ENCODE measurements around the gene CD300E.

CD300E gene

GRCh38 chr17:74612046-74612445 is 11.5 kb downstream of the CD300E start:
- H3K4me3 ChIP-seq (ENCODE audit: low read depth, low read length) = no peak overlapping the region
- DNase-seq (ENCODE audit: low read depth, low spot score) = no peak
- TF ChIP-seq CTCF (IDR thresholded peaks at IDR 0.05; ENCODE audit: low read depth, low read length) = no peak
- in situ Hi-C loops (cut with HindIII; ENCODE audit: low sequenced_read_pairs) = no loop called here

- no peak for TF ChIP-seq CTCF (IDR thresholded peaks at IDR 0.05; ENCODE audit: low read depth, low read length)
- in situ Hi-C loops (cut with HindIII; ENCODE audit: low sequenced_read_pairs) = no loop called here
- DNase-seq (ENCODE audit: low read depth, low spot score) = no peak
Observed at GRCh38 chr17:74610108-74610507, 13.4 kb downstream of the CD300E start.

GRCh38 chr17:74608511-74608910 is 15.0 kb downstream of the CD300E start:
- no peak overlapping the region for H3K4me3 ChIP-seq (ENCODE audit: low read depth, low read length)
- in situ Hi-C loops (cut with HindIII; ENCODE audit: low sequenced_read_pairs) = no loop called here
- TF ChIP-seq CTCF (IDR thresholded peaks at IDR 0.05; ENCODE audit: low read depth, low read length) = no peak

More at GRCh38 chr17:74610108-74610507, 13.4 kb downstream of the CD300E start:
- no peak overlapping the region for H3K4me3 ChIP-seq (ENCODE audit: low read depth, low read length)

GRCh38 chr17:74607221-74607620 is 16.3 kb downstream of the CD300E start:
- no peak for DNase-seq (ENCODE audit: low read depth, low spot score)
- no peak for TF ChIP-seq CTCF (IDR thresholded peaks at IDR 0.05; ENCODE audit: low read depth, low read length)
- H3K4me3 ChIP-seq (ENCODE audit: low read depth, low read length) = no peak overlapping the region
- in situ Hi-C loops (cut with HindIII; ENCODE audit: low sequenced_read_pairs) = no loop called here

More at GRCh38 chr17:74608511-74608910, 15.0 kb downstream of the CD300E start:
- no peak for DNase-seq (ENCODE audit: low read depth, low spot score)

GRCh38 chr17:74606050-74606449 is 17.5 kb downstream of the CD300E start:
- in situ Hi-C loops (cut with HindIII; ENCODE audit: low sequenced_read_pairs) = no loop called here
- H3K4me3 ChIP-seq (ENCODE audit: low read depth, low read length) = no peak overlapping the region
- DNase-seq (ENCODE audit: low read depth, low spot score) = no peak
- TF ChIP-seq CTCF (IDR thresholded peaks at IDR 0.05; ENCODE audit: low read depth, low read length) = no peak

GRCh38 chr17:74605361-74605760 is 18.2 kb downstream of the CD300E start:
- H3K4me3 ChIP-seq (ENCODE audit: low read depth, low read length) = no peak overlapping the region
- no peak for TF ChIP-seq CTCF (IDR thresholded peaks at IDR 0.05; ENCODE audit: low read depth, low read length)
- in situ Hi-C loops (cut with HindIII; ENCODE audit: low sequenced_read_pairs) = no loop called here
- DNase-seq (ENCODE audit: low read depth, low spot score) = peak; percentile 23

GRCh38 chr17:74604761-74605160 is 18.8 kb downstream of the CD300E start:
- H3K4me3 ChIP-seq (ENCODE audit: low read depth, low read length) = no peak overlapping the region
- TF ChIP-seq CTCF (IDR thresholded peaks at IDR 0.05; ENCODE audit: low read depth, low read length) = no peak
- in situ Hi-C loops (cut with HindIII; ENCODE audit: low sequenced_read_pairs) = no loop called here
- DNase-seq (ENCODE audit: low read depth, low spot score) = no peak

All from astrocyte of the spinal cord (primary cell).